Femur (tissue), 1 donor: ENCODE measurements around the gene DDI1.

Experiments
- DNase-seq: peaks from one replicate; pipeline ENCODE4 v3.0.0-alpha.2; 2017

DDI1 gene

DNA sequence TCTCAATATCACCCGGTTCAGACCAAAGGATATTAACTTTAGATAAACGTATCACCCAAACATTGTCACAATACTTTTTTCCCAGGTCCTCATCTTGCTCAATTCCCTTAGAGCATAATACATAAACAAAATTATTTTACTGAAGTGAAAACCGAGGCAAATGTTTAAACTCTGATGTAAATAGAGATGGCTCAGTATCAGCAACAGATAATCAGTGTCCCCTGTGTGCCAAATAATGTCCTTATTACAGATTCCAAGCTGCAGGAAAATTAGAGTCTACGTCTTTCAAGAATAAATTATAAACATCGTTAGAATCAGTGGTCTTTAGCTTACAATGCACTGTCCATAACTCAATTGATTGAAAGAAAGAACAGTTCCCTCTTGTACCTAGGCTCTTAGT, 50.2 kb downstream of the DDI1 start:
- DNase-seq = no peak
